ENCODE data around the gene IFI44.
A peak's percentile ranks its signal among the peaks of the same experiment; 100 is the strongest.

The IFI44 gene

GRCh38 chr1:78676347-78676982 lies 26.8 kb downstream of the IFI44 start:
- WGBS, 2 donors (ENCODE audit: extremely low coverage in 2 of 2, insufficient read length in 2 of 2, insufficient replicate concordance in 1 of 2) = 100% methylated on average over 2 of the region's 9 CpGs; no CpG with 5 or more reads in 1 of the 2 donors
- H2AK5ac ChIP-seq (ENCODE audit: low read depth, low read length) = no peak overlapping the region
- no peak overlapping the region for H3K4me2 ChIP-seq (ENCODE audit: insufficient read depth, low read length, poor library complexity, severe bottlenecking)
- no peak overlapping the region for H2BK12ac ChIP-seq (ENCODE audit: low read length)
- no peak overlapping the region for H3K14ac ChIP-seq (ENCODE audit: low read length)
- H2AFZ ChIP-seq (ENCODE audit: low read length) = no peak overlapping the region
- H2BK5ac ChIP-seq (ENCODE audit: low read length) = no peak overlapping the region
- H3K9me3 ChIP-seq (replicated peaks in 1 of 2; ENCODE audit: control insufficient read depth in 2 of 2, insufficient read depth in 1 of 2, low read depth in 1 of 2, low read length in 2 of 2) = no peaks in the 10 kb centered on the region
- no peak overlapping the region for H3K4ac ChIP-seq (ENCODE audit: low read length)
- H3K27ac ChIP-seq (replicated peaks; ENCODE audit: low read length) = no peak overlapping the region
- no peaks in the 10 kb centered on the region for H3K79me1 ChIP-seq (ENCODE audit: low read depth, low read length)
- H2BK15ac ChIP-seq (ENCODE audit: low read length) = no peak overlapping the region
- no peak overlapping the region for H4K8ac ChIP-seq (ENCODE audit: low read depth, low read length)
- no peak overlapping the region for H3K23ac ChIP-seq (ENCODE audit: low read depth, low read length, poor library complexity)
- no peak overlapping the region for H3K9ac ChIP-seq (ENCODE audit: low read depth, low read length, poor library complexity)
- no peak overlapping the region for H4K91ac ChIP-seq (ENCODE audit: low read depth, low read length, poor library complexity)
- peak; percentile 51 for DNase-seq (ENCODE audit: low spot score)
- no peak overlapping the region for H3K4me3 ChIP-seq (ENCODE audit: low read length in 2 of 2)
- H2BK120ac ChIP-seq (ENCODE audit: low read depth, low read length) = no peak overlapping the region
- H3K4me1 ChIP-seq (ENCODE audit: control insufficient read depth in 2 of 2, insufficient read depth in 1 of 2, low read depth in 1 of 2, low read length in 2 of 2) = peaks cover 0 to 6% of the 10 kb centered on the region in 2 donors
- H3K36me3 ChIP-seq (replicated peaks in 1 of 2; ENCODE audit: control insufficient read depth in 2 of 2, insufficient read depth in 2 of 2, low read length in 2 of 2) = no peaks in the 10 kb centered on the region
- H3K18ac ChIP-seq (ENCODE audit: low read length) = no peak overlapping the region
- H3K27me3 ChIP-seq (ENCODE audit: control insufficient read depth in 3 of 3, insufficient read depth in 3 of 3, low read depth in 1 of 3, low read length in 3 of 3) = no peaks in the 10 kb centered on the region

GRCh38 chr1:78676993-78677392 lies 27.4 kb downstream of the IFI44 start:
- Histone ChIP-seq H3K27me3 (ENCODE audit: control insufficient read depth in 3 of 3, insufficient read depth in 3 of 3, low read depth in 1 of 3, low read length in 3 of 3) (no peaks in the 10 kb centered on the region), H3K18ac (ENCODE audit: low read length) (no peak overlapping the region), H2BK12ac (ENCODE audit: low read length) (no peak overlapping the region), H4K91ac (ENCODE audit: low read depth, low read length, poor library complexity) (no peak overlapping the region), H4K8ac (ENCODE audit: low read depth, low read length) (no peak overlapping the region), H3K9ac (ENCODE audit: low read depth, low read length, poor library complexity) (no peak overlapping the region), H3K4ac (ENCODE audit: low read length) (no peak overlapping the region), H2AK5ac (ENCODE audit: low read depth, low read length) (no peak overlapping the region), H2BK15ac (ENCODE audit: low read length) (no peak overlapping the region), H3K79me1 (ENCODE audit: low read depth, low read length) (no peaks in the 10 kb centered on the region), H3K27ac (replicated peaks; ENCODE audit: low read length) (no peak overlapping the region), H2BK5ac (ENCODE audit: low read length) (no peak overlapping the region), H3K36me3 (replicated peaks in 1 of 2; ENCODE audit: control insufficient read depth in 2 of 2, insufficient read depth in 2 of 2, low read length in 2 of 2) (no peaks in the 10 kb centered on the region), H2AFZ (ENCODE audit: low read length) (no peak overlapping the region), H2BK120ac (ENCODE audit: low read depth, low read length) (no peak overlapping the region), H3K23ac (ENCODE audit: low read depth, low read length, poor library complexity) (no peak overlapping the region), H3K4me1 (ENCODE audit: control insufficient read depth in 2 of 2, insufficient read depth in 1 of 2, low read depth in 1 of 2, low read length in 2 of 2) (peaks cover 0 to 6% of the 10 kb centered on the region in 2 donors), H3K14ac (ENCODE audit: low read length) (no peak overlapping the region), H3K9me3 (replicated peaks in 1 of 2; ENCODE audit: control insufficient read depth in 2 of 2, insufficient read depth in 1 of 2, low read depth in 1 of 2, low read length in 2 of 2) (no peaks in the 10 kb centered on the region), H3K4me2 (ENCODE audit: insufficient read depth, low read length, poor library complexity, severe bottlenecking) (no peak overlapping the region), H3K4me3 (ENCODE audit: low read length in 2 of 2) (no peak overlapping the region)
- WGBS, 2 donors (ENCODE audit: extremely low coverage in 2 of 2, insufficient read length in 2 of 2, insufficient replicate concordance in 1 of 2) = no CpG with 5 or more reads among the region's 3 CpGs
- no peak for DNase-seq (ENCODE audit: low spot score)

- no peak overlapping the region for H2BK15ac ChIP-seq (ENCODE audit: low read length)
- H2BK5ac ChIP-seq (ENCODE audit: low read length) = no peak overlapping the region
- H3K27me3 ChIP-seq (ENCODE audit: control insufficient read depth in 3 of 3, insufficient read depth in 3 of 3, low read depth in 1 of 3, low read length in 3 of 3) = no peaks in the 10 kb centered on the region
- H3K79me1 ChIP-seq (ENCODE audit: low read depth, low read length) = no peaks in the 10 kb centered on the region
- H2AK5ac ChIP-seq (ENCODE audit: low read depth, low read length) = no peak overlapping the region
- no peak overlapping the region for H2BK120ac ChIP-seq (ENCODE audit: low read depth, low read length)
- no peaks in the 10 kb centered on the region for H3K9me3 ChIP-seq (replicated peaks in 1 of 2; ENCODE audit: control insufficient read depth in 2 of 2, insufficient read depth in 1 of 2, low read depth in 1 of 2, low read length in 2 of 2)
- no peak overlapping the region for H3K18ac ChIP-seq (ENCODE audit: low read length)
- no peak overlapping the region for H3K9ac ChIP-seq (ENCODE audit: low read depth, low read length, poor library complexity)
- H3K36me3 ChIP-seq (replicated peaks in 1 of 2; ENCODE audit: control insufficient read depth in 2 of 2, insufficient read depth in 2 of 2, low read length in 2 of 2) = no peaks in the 10 kb centered on the region
- no peak overlapping the region for H2BK12ac ChIP-seq (ENCODE audit: low read length)
- H3K23ac ChIP-seq (ENCODE audit: low read depth, low read length, poor library complexity) = no peak overlapping the region
- no peak overlapping the region for H2AFZ ChIP-seq (ENCODE audit: low read length)
- DNase-seq (ENCODE audit: low spot score) = no peak
- no peak overlapping the region for H3K14ac ChIP-seq (ENCODE audit: low read length)
- H3K4ac ChIP-seq (ENCODE audit: low read length) = no peak overlapping the region
- H3K27ac ChIP-seq (replicated peaks; ENCODE audit: low read length) = no peak overlapping the region
- H3K4me1 ChIP-seq (ENCODE audit: control insufficient read depth in 2 of 2, insufficient read depth in 1 of 2, low read depth in 1 of 2, low read length in 2 of 2) = no peaks in the 10 kb centered on the region
- no peak overlapping the region for H4K8ac ChIP-seq (ENCODE audit: low read depth, low read length)
- no CpG with 5 or more reads among the region's 3 CpGs for WGBS, 2 donors (ENCODE audit: extremely low coverage in 2 of 2, insufficient read length in 2 of 2, insufficient replicate concordance in 1 of 2)
- H4K91ac ChIP-seq (ENCODE audit: low read depth, low read length, poor library complexity) = no peak overlapping the region
- no peak overlapping the region for H3K4me2 ChIP-seq (ENCODE audit: insufficient read depth, low read length, poor library complexity, severe bottlenecking)
- no peak overlapping the region for H3K4me3 ChIP-seq (ENCODE audit: low read length in 2 of 2)
Measured at GRCh38 chr1:78677788-78678187, 28.2 kb downstream of the IFI44 start.

GRCh38 chr1:78678324-78678723 lies 28.7 kb downstream of the IFI44 start:
- Histone ChIP-seq H4K91ac (ENCODE audit: low read depth, low read length, poor library complexity) (no peak overlapping the region), H2BK12ac (ENCODE audit: low read length) (no peak overlapping the region), H3K36me3 (replicated peaks in 1 of 2; ENCODE audit: control insufficient read depth in 2 of 2, insufficient read depth in 2 of 2, low read length in 2 of 2) (no peaks in the 10 kb centered on the region), H3K79me1 (ENCODE audit: low read depth, low read length) (no peaks in the 10 kb centered on the region), H2AK5ac (ENCODE audit: low read depth, low read length) (no peak overlapping the region), H3K18ac (ENCODE audit: low read length) (no peak overlapping the region), H3K4me1 (ENCODE audit: control insufficient read depth in 2 of 2, insufficient read depth in 1 of 2, low read depth in 1 of 2, low read length in 2 of 2) (no peaks in the 10 kb centered on the region), H3K23ac (ENCODE audit: low read depth, low read length, poor library complexity) (no peak overlapping the region), H2BK5ac (ENCODE audit: low read length) (no peak overlapping the region), H3K27me3 (ENCODE audit: control insufficient read depth in 3 of 3, insufficient read depth in 3 of 3, low read depth in 1 of 3, low read length in 3 of 3) (no peaks in the 10 kb centered on the region), H3K27ac (replicated peaks; ENCODE audit: low read length) (no peak overlapping the region), H3K14ac (ENCODE audit: low read length) (no peak overlapping the region), H2BK15ac (ENCODE audit: low read length) (no peak overlapping the region), H3K4me2 (ENCODE audit: insufficient read depth, low read length, poor library complexity, severe bottlenecking) (no peak overlapping the region), H3K4ac (ENCODE audit: low read length) (no peak overlapping the region), H2BK120ac (ENCODE audit: low read depth, low read length) (no peak overlapping the region), H3K4me3 (ENCODE audit: low read length in 2 of 2) (no peak overlapping the region), H3K9ac (ENCODE audit: low read depth, low read length, poor library complexity) (no peak overlapping the region), H2AFZ (ENCODE audit: low read length) (no peak overlapping the region), H4K8ac (ENCODE audit: low read depth, low read length) (no peak overlapping the region), H3K9me3 (replicated peaks in 1 of 2; ENCODE audit: control insufficient read depth in 2 of 2, insufficient read depth in 1 of 2, low read depth in 1 of 2, low read length in 2 of 2) (no peaks in the 10 kb centered on the region)
- DNase-seq (ENCODE audit: low spot score) = no peak
